Keratinocyte (primary cell): ENCODE data around the gene NAMPT. TPM values are rescaled to one million over a fixed set of nuclear protein-coding genes. Genes with fewer than 3 reads are reported as not detected.

Experiments
- DNase-seq: peaks from one replicate; pipeline ENCODE4 v3.0.0-alpha.2; 2011; ENCODE audit warnings: low read depth, missing footprints, low spot score
- FAIRE-seq: peaks from 2 replicates; lab custom pipeline; 2011; peaks lifted over from hg19 to GRCh38; lab: Jason Lieb, UNC
- H2AFZ ChIP-seq: 2 replicates; pipeline ENCODE4 v1.6.0; 2012; ENCODE audit warnings: low read length, control low read depth, inconsistent platforms; ENCODE audit not compliant: control insufficient read depth
- H3K27ac ChIP-seq: 2 replicates; pipeline ENCODE4 v1.5.1; 2011; ENCODE audit warnings: low read length; ENCODE audit not compliant: control insufficient read depth, insufficient read depth
- H3K27me3 ChIP-seq: 3 replicates; pipeline ENCODE4 v1.6.0; 2011; ENCODE audit warnings: low read length; ENCODE audit not compliant: control insufficient read depth, insufficient read depth; ENCODE audit errors: extremely low read depth
- H3K36me3 ChIP-seq, 2 experiments: 2 replicates in 1 of 2; 3 replicates in 1 of 2; pipeline ENCODE4 v1.5.1; 2011; ENCODE audit warnings: low read length in 2 of 2, mild to moderate bottlenecking in 1 of 2; ENCODE audit not compliant: control insufficient read depth in 2 of 2, insufficient read depth in 2 of 2; ENCODE audit errors: extremely low read depth in 1 of 2
- H3K4me1 ChIP-seq: 3 replicates; pipeline ENCODE4 v1.5.1; 2011; ENCODE audit warnings: low read length; ENCODE audit not compliant: control insufficient read depth, insufficient read depth; ENCODE audit errors: extremely low read depth
- H3K4me2 ChIP-seq: 3 replicates; pipeline ENCODE4 v1.6.0; 2011; ENCODE audit warnings: low read depth, low read length; ENCODE audit not compliant: control insufficient read depth, insufficient read depth; ENCODE audit errors: extremely low read depth
- H3K4me3 ChIP-seq, 3 experiments: fragments of 200-600 bp in 1 of 3; sonication (generic) in 1 of 3; 2 replicates in 2 of 3; 3 replicates in 1 of 3; pipeline ENCODE4 v1.5.1; 2011 to 2016; ENCODE audit warnings: low read length in 3 of 3, mild to moderate bottlenecking in 3 of 3, control low read depth in 2 of 3, inconsistent platforms in 1 of 3, low read depth in 1 of 3, mixed read lengths in 1 of 3, mixed run types in 1 of 3, moderate library complexity in 1 of 3; ENCODE audit not compliant: control insufficient read depth in 2 of 3, insufficient read depth in 2 of 3; ENCODE audit errors: extremely low read depth in 1 of 3
- H3K79me2 ChIP-seq: 2 replicates; pipeline ENCODE4 v1.6.0; 2012; ENCODE audit warnings: low read length; ENCODE audit not compliant: control insufficient read depth, insufficient read depth
- H3K9ac ChIP-seq: 3 replicates; pipeline ENCODE4 v1.6.0; 2011; ENCODE audit warnings: low read length; ENCODE audit not compliant: control insufficient read depth, insufficient read depth; ENCODE audit errors: extremely low read depth
- H3K9me1 ChIP-seq: 3 replicates; pipeline ENCODE4 v1.6.0; 2011; ENCODE audit warnings: low read length; ENCODE audit not compliant: control insufficient read depth, insufficient read depth; ENCODE audit errors: extremely low read depth
- H3K9me3 ChIP-seq: 2 replicates; pipeline ENCODE4 v1.5.1; 2012; ENCODE audit warnings: low read depth, low read length; ENCODE audit not compliant: control insufficient read depth
- H4K20me1 ChIP-seq: 3 replicates; pipeline ENCODE4 v1.6.0; 2011; ENCODE audit warnings: low read length; ENCODE audit not compliant: control insufficient read depth, insufficient read depth; ENCODE audit errors: extremely low read depth
- CTCF ChIP-seq, 3 experiments: IDR thresholded peaks in 1 of 3; conservative IDR thresholded peaks in 1 of 3; optimal IDR thresholded peaks in 1 of 3; 2 replicates in 2 of 3; 3 replicates in 1 of 3; pipeline versions ENCODE3 to v1.5.1; 2011; ENCODE audit warnings: low read length in 3 of 3, mild to moderate bottlenecking in 3 of 3, moderate library complexity in 2 of 3, control low read depth in 1 of 3, inconsistent platforms in 1 of 3; ENCODE audit not compliant: insufficient read depth in 2 of 3; ENCODE audit errors: extremely low read depth in 1 of 3
- EZH2 ChIP-seq: IDR thresholded peaks from one replicate; pipeline ENCODE4 v1.6.1; 2012; ENCODE audit warnings: inconsistent platforms, mild to moderate bottlenecking, low read length, moderate library complexity
- dilution Hi-C: fragments of 300-500 bp; cut with MboI; formaldehyde crosslinking; loops from one replicate; pipeline ENCODE4 v1.7.0; 2020; ENCODE audit warnings: low sequenced_read_pairs; ENCODE audit not compliant: extremely low pct_ligation_motif_present
- polyA plus RNA-seq, 5 experiments: library from polyadenylated mRNA; depleted of rRNA in 3 of 5; stranded (reverse) in 3 of 5; stranded (forward) in 1 of 5; unstranded in 1 of 5; fragments of >200 nt; gene quantifications; 1 replicate in 1 of 5; 2 replicates in 3 of 5; 3 replicates in 1 of 5; pipeline versions ENCODE4 v1.2.1 to v1.2.3, GENCODE V29; 2011 to 2012; ENCODE audit warnings: missing spikeins in 2 of 5, low read depth in 1 of 5, low replicate concordance in 1 of 5

The NAMPT gene
- polyA plus RNA-seq, 1 donor (not counting 4 experiments of a cell fraction or from before 2014, with no cell fraction given): 94.2 TPM

GRCh38 chr7:106258789-106259188 lies 26.0 kb downstream of the NAMPT start:
- TF ChIP-seq CTCF (optimal IDR thresholded peaks at IDR 0.05 in 1 of 3, IDR thresholded peaks at IDR 0.05 in 1 of 3, conservative IDR thresholded peaks at IDR 0.05 in 1 of 3; ENCODE audit: extremely low read depth in 1 of 3, insufficient read depth in 2 of 3, low read length in 3 of 3): no peak
- TF ChIP-seq EZH2: no peak
- Histone ChIP-seq H3K9me1 (no peaks in the 10 kb centered on the region), H3K9ac (no peak overlapping the region), H3K4me3 (no peak overlapping the region), H2AFZ (no peak overlapping the region), H4K20me1 (no peaks in the 10 kb centered on the region), H3K27me3 (no peaks in the 10 kb centered on the region), H3K79me2 (no peaks in the 10 kb centered on the region), H3K4me2 (no peak overlapping the region), H3K9me3 (no peaks in the 10 kb centered on the region), H3K4me1 (no peaks in the 10 kb centered on the region), H3K36me3 (peaks cover 8 to 41% of the 10 kb centered on the region in 2 experiments), H3K27ac (no peak overlapping the region)
- DNase-seq (no peak), FAIRE-seq (no peak)
- dilution Hi-C loops: no loop called here

- FAIRE-seq: no peak
- no peak overlapping the region for H3K4me3 ChIP-seq
- H3K27me3 ChIP-seq: no peaks in the 10 kb centered on the region
- dilution Hi-C loops: no loop called here
- no peaks in the 10 kb centered on the region for H3K4me1 ChIP-seq
- no peaks in the 10 kb centered on the region for H4K20me1 ChIP-seq
- DNase-seq: no peak
- H3K4me2 ChIP-seq: no peak overlapping the region
- TF ChIP-seq EZH2: no peak
- no peak for TF ChIP-seq CTCF (optimal IDR thresholded peaks at IDR 0.05 in 1 of 3, IDR thresholded peaks at IDR 0.05 in 1 of 3, conservative IDR thresholded peaks at IDR 0.05 in 1 of 3; ENCODE audit: extremely low read depth in 1 of 3, insufficient read depth in 2 of 3, low read length in 3 of 3)
- no peak overlapping the region for H2AFZ ChIP-seq
- H3K9me1 ChIP-seq: no peaks in the 10 kb centered on the region
- H3K79me2 ChIP-seq: no peaks in the 10 kb centered on the region
- H3K36me3 ChIP-seq: peaks cover 11 to 36% of the 10 kb centered on the region in 2 experiments
- H3K9ac ChIP-seq: no peak overlapping the region
- H3K9me3 ChIP-seq: no peaks in the 10 kb centered on the region
- H3K27ac ChIP-seq: no peak overlapping the region
Measured at GRCh38 chr7:106257752-106258151, 27.0 kb downstream of the NAMPT start.
